ENCODE measurements around the gene ARHGAP40. TPM values are rescaled to one million over a fixed set of nuclear protein-coding genes. Genes with fewer than 3 reads are reported as not detected.

Gene ARHGAP40
- total and polyA plus RNA-seq, 2 of the 13 experiments (the other 11 are each of a cell fraction or from before 2014, with no cell fraction given): 0.75 to 2.1 TPM

DNA sequence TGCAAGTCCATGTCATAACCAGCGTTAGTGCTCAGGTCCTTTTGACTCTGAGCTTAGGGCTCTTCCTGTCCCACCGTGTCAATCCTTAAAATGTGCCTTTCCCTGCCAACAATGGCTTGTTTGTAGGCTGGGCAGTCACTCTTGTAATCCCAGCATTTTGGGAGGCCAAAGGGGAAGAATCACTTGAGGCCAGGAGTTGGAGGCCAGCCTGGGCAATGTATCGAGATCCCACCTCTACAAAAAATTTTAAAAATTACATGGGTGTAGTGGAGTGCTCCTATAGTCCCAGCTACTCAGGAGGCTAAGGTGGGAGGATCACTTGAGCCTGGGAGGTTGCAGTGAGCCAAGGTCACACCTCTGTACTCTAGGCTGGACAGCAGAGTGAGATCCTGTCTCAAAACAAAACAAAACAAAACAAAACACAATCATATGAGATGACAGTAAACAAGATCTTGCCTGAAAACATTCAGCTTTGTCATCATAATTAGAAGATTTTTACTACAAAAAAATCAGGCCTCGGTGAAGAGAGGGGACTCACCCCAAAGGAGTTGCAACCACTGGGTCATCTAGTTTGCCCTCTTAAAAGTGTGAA is 70.2 kb downstream of the ARHGAP40 start:
- CTCF ChIA-PET (ENCODE audit: low intra/inter-chr PET ratio, low total read pairs): no interaction called here
- H3K27me3 ChIP-seq (ENCODE audit: control insufficient read depth in 1 of 2, insufficient read depth in 2 of 2, low read length in 2 of 2): peaks cover 3 to 14% of the 10 kb centered on the region in 2 experiments; a peak in 3 of 5 replicates

More for the DNA sequence above, 70.2 kb downstream of the ARHGAP40 start:
- Histone ChIP-seq H3K4me3 (replicated peaks in 1 of 3; ENCODE audit: insufficient read depth in 1 of 3, low read depth in 2 of 3, low read length in 3 of 3) (no peak overlapping the region), H3K79me2 (ENCODE audit: insufficient read depth, low read length) (no peaks in the 10 kb centered on the region), H3K9me3 (ENCODE audit: low read length) (no peaks in the 10 kb centered on the region), H3K9ac (ENCODE audit: insufficient read depth, low read depth, low read length) (no peak overlapping the region), H4K20me1 (ENCODE audit: insufficient read depth, low read length) (no peaks in the 10 kb centered on the region), H3K36me3 (replicated peaks in 1 of 2; ENCODE audit: control insufficient read depth in 1 of 2, insufficient read depth in 2 of 2, low read length in 2 of 2) (no peaks in the 10 kb centered on the region), H2AFZ (ENCODE audit: low read length) (no peak overlapping the region), H3K4me2 (ENCODE audit: low read depth, low read length) (no peak overlapping the region), H3K4me1 (ENCODE audit: insufficient read depth, low read length) (peaks cover 23% of the 10 kb centered on the region), H3K27ac (ENCODE audit: extremely low read length, insufficient read depth, low read length) (no peak overlapping the region)
- TF ChIP-seq HNF4A (CRISPR knock-in tag; IDR thresholded peaks at IDR 0.05) (no peak), ZNF543 (CRISPR knock-in tag; IDR thresholded peaks at IDR 0.05) (no peak), MAFK (conservative IDR thresholded peaks at IDR 0.05 in 1 of 2, IDR thresholded peaks at IDR 0.05 in 1 of 2; ENCODE audit: low read length in 2 of 2) (peak; percentile 27 to 47; a peak in 2 of 4 replicates), PHB2 (IDR thresholded peaks at IDR 0.05; ENCODE audit: partially characterized antibody) (no peak), ZNF770 (CRISPR knock-in tag; IDR thresholded peaks at IDR 0.05) (peak; percentile 61; the same call in 1 of the 2 replicates), ZNF121 (CRISPR knock-in tag; IDR thresholded peaks at IDR 0.05) (peak; percentile 82), NR2F1 (CRISPR knock-in tag; IDR thresholded peaks at IDR 0.05) (no peak), TARDBP (CRISPR knock-in tag; IDR thresholded peaks at IDR 0.05) (no peak), RARG (CRISPR knock-in tag; IDR thresholded peaks at IDR 0.05; ENCODE audit: low read depth) (no peak), SAP130 (CRISPR knock-in tag; IDR thresholded peaks at IDR 0.05; ENCODE audit: low read depth) (no peak), HOXA3 (CRISPR knock-in tag; IDR thresholded peaks at IDR 0.05) (no peak)
- TF ChIP-seq, protein P1, sequence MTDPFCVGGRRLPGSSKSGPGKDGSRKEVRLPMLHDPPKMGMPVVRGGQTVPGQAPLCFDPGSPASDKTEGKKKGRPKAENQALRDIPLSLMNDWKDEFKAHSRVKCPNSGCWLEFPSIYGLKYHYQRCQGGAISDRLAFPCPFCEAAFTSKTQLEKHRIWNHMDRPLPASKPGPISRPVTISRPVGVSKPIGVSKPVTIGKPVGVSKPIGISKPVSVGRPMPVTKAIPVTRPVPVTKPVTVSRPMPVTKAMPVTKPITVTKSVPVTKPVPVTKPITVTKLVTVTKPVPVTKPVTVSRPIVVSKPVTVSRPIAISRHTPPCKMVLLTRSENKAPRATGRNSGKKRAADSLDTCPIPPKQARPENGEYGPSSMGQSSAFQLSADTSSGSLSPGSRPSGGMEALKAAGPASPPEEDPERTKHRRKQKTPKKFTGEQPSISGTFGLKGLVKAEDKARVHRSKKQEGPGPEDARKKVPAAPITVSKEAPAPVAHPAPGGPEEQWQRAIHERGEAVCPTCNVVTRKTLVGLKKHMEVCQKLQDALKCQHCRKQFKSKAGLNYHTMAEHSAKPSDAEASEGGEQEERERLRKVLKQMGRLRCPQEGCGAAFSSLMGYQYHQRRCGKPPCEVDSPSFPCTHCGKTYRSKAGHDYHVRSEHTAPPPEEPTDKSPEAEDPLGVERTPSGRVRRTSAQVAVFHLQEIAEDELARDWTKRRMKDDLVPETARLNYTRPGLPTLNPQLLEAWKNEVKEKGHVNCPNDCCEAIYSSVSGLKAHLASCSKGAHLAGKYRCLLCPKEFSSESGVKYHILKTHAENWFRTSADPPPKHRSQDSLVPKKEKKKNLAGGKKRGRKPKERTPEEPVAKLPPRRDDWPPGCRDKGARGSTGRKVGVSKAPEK (CRISPR knock-in tag; IDR thresholded peaks at IDR 0.05; ENCODE audit: borderline replicate concordance): no peak
- 27% methylated on average over 4 of the region's 4 CpGs for WGBS (ENCODE audit: low lambda C conversion rate)
- no TSS peak for BruUV-seq (replicated peaks)
- POLR2A ChIA-PET: no interaction called here
- FAIRE-seq (no peak), ATAC-seq (no peak), DNase-seq (ENCODE audit: low spot score) (no peak)
- intact Hi-C loops (cut with micrococcal nuclease; ENCODE audit: unreplicated experiment) (no loop called here), in situ Hi-C loops (cut with HindIII; ENCODE audit: extremely low pct_ligation_motif_present, low pct_unique_long_range_greater_than_20kb) (no loop called here)
